GM12873 (cell line): ENCODE data around the gene SDHC.

Experiments used
- TF ChIP-seq, protein P1 (sequence below): IDR thresholded peaks from 2 replicates; pipeline ENCODE4 v1.5.1; 2012; ENCODE audit warnings: low read depth, mild to moderate bottlenecking, moderate library complexity, low read length, control low read depth; ENCODE audit not compliant: insufficient read depth; ENCODE audit errors: missing control alignments

Gene SDHC

DNA sequence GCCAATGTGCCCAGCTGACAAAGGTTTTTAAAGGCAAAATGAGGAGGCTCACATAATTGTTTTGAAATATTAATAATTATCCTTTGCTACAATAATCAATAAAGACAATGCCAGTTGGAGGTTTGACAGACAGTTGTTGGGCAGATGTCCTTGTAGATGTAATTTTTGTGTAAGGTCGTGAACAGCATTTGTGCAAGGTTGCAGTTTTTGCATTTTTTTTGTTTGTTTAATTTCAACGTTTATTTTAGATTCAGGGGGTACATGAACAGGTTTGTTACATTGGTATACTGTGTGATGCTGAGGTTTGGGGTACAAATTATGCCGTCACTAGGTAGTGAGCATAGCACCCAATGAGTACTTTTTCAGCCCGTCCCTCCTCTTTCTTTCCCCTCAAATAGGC lies 13.7 kb upstream of the SDHC start:
- TF ChIP-seq, protein P1, sequence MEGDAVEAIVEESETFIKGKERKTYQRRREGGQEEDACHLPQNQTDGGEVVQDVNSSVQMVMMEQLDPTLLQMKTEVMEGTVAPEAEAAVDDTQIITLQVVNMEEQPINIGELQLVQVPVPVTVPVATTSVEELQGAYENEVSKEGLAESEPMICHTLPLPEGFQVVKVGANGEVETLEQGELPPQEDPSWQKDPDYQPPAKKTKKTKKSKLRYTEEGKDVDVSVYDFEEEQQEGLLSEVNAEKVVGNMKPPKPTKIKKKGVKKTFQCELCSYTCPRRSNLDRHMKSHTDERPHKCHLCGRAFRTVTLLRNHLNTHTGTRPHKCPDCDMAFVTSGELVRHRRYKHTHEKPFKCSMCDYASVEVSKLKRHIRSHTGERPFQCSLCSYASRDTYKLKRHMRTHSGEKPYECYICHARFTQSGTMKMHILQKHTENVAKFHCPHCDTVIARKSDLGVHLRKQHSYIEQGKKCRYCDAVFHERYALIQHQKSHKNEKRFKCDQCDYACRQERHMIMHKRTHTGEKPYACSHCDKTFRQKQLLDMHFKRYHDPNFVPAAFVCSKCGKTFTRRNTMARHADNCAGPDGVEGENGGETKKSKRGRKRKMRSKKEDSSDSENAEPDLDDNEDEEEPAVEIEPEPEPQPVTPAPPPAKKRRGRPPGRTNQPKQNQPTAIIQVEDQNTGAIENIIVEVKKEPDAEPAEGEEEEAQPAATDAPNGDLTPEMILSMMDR, result no peak

DNA sequence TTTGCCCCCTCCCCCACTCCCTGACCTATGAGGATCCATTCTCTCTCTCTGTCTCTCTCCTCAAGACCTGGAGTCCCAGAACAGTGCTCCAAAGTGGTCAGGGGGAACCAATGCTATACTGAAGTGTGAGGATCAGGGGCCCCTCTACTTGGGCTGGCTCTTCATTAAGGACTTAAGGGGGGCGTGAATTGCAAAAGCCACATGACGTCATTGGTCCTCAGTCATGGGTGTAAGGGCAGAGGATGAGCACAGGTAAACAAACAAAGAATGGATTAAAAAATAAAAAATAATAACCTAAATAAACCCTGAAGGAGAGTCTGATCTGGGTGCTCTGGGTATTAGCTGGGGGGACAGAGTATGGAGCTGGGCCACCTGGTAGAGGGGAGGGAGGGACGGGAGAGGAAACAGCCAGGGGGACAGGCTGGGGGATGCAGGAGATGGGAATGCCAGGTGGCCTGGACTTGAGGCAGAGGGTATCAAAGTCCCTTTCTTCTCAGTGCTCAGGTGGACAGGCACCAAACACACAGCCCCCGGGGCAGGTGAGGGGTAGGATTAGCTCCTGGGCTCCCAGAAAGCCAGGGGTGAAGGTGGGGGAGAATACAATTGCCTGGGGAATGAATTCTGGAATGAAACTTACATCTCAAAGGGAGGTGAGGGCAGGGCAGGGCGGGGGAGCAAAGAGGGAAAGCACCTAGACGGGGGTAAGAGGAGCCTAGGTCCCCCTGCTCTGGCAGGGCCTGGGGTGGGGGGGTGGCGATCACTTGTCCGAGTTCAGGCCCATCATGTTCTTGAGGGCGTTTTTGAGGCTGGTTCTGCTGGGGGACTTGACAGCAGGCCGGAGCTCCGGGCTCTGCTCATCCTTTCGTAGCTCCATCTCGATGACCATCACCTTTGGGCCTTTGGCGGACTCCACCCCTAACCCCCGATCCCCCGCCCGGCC lies 9.0 kb upstream of the SDHC start:
- TF ChIP-seq, protein P1, result no peak

DNA sequence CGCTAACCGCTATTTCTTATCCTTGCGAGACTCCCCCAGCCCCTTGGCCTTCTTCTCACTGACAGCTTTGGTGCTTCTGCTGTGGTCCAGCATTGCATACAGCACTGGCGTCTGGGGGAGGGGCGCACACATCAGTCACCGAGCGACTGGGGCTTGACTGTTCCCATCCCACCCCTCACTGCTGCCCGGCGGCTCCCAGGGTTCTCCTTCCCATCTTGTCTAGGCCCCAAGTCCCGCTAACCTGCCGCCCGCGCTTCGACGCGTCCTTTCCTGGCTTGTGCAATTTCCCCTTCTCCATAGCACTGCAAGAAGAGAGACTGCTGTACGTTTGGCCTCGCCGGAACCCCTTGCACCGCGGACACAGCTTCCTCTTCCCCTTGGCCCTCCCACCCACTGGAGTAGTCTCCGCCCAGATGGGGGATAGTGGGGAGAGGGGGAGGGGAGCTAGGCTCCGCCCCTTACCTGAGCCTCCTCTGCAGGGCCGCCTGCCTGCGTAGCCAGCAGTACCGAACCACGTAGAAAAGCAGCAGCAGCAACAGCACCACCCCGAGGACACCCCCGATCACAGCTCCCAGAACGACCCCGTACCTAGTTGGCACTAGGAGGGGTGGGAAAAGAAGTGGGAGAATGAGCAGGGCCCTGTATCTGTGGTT lies 8.2 kb upstream of the SDHC start:
- TF ChIP-seq, protein P1, result peak; percentile 56

DNA sequence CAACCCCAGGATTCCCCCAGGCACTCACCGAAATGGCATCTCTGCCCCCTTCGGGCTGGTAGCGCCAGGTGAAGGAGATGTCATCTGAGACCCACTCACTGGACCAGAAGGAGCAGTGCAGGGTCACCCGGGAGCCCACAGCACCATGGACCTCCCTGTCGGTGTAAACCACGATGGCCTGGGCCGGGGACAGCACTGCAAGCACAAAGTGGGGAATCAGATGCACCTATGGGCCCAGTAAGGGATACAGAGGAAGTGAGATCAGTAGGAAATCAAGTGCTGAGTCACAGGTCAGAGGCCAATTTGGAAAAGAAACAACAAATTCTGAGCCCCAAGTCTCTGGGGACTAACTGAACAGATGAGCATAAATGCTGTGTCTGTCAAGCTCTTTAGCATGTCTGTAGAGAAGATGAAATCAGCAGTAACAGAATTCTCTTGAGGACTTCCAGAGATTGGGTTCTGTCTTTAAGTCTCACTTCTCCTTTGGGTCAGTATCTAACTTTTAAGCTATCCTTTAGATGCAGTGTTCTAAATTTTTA lies 6.9 kb upstream of the SDHC start:
- TF ChIP-seq, protein P1, result no peak

DNA sequence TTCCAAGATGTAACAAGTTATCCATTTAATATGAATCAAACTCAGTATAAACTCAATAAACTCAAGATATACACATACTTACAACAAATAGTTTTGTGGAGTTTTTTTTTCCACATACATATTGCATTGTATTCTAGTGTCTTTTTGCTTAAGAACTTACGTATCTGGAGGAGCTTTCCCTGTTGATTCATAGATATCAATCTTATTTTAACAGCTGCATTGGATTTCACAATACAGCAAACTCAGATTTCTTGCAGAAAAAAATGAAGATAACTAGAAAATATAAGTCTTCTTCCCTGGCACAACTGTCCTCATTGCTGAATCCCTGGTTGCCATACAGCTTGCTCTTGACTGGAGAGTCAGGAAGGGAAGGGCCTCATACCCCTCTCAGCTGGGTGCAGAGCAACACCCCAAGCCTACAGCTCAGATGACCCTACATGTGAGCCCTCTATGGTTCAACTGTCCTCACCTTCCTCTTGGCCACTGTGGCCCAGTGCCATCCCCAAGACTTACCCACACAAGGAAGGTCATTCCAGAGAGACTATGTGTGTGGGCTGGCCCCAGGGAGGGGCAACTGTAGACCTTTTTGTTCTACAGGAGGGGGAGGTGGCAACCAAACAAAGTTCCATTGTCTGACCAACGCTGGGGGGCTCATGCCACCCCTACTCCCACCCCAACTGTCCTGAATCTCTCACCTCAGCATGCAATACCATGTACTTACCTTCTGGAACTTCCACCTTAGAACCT lies 6.1 kb upstream of the SDHC start:
- TF ChIP-seq, protein P1, result no peak

DNA sequence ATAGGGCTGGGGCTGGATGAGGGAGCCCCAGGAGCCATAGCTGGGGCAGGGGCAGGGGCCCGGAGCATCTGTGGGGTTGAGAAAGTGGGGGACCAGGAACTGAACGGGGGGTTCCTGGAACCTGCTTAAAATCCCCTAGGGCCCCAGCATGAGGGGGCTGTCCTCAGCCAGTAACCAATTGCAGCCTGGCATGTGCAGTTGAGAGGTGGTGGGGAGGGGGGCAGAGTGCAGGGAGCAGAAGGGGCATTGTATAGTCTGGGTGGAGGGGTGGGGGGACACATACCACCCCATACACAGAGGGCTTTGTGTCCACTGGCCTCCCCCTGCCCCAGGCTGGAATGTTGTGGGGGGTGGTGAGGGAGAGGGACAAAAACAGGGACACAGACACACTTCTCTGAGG lies 4.3 kb upstream of the SDHC start, which contains the start of gene MPZ:
Gene MPZ (minus strand): TSS at position 101 of the 400 bp plus-strand sequence. CDS start 63 bp downstream, at position 38.
- TF ChIP-seq, protein P1, result no peak
